KG1 (cell line): ENCODE measurements around the gene GGA3.

Experiments
- DNase-seq: peaks from one replicate; lab custom pipeline; 2025; lab: John Stamatoyannopoulos, UW

GGA3 gene

GRCh38 chr17:75246404-75246803 lies 15.0 kb downstream of the GGA3 start:
- no peak for DNase-seq

DNA sequence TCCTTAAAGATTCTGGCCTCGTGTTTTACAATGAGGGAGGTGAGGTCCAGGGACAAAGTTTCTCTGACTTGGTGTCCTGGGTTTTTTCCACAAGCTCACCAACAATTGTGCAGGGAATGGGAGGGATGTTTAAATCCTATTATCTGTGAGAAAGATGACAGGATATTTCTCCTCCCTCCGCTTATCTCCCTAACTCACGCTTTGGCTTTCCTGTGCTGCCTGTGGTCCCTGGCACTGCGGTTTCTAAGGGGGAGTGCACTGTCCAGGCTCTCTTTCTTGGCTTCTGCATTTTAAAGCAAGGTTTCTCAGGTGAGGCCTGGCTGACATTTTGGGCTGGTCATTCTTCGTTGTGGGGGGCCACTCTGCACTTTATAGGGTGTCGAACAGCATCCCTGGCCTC lies 16.4 kb downstream of the GGA3 start:
- no peak for DNase-seq

- no peak for DNase-seq
Measured at GRCh38 chr17:75244133-75244866, 17.1 kb downstream of the GGA3 start.

DNA sequence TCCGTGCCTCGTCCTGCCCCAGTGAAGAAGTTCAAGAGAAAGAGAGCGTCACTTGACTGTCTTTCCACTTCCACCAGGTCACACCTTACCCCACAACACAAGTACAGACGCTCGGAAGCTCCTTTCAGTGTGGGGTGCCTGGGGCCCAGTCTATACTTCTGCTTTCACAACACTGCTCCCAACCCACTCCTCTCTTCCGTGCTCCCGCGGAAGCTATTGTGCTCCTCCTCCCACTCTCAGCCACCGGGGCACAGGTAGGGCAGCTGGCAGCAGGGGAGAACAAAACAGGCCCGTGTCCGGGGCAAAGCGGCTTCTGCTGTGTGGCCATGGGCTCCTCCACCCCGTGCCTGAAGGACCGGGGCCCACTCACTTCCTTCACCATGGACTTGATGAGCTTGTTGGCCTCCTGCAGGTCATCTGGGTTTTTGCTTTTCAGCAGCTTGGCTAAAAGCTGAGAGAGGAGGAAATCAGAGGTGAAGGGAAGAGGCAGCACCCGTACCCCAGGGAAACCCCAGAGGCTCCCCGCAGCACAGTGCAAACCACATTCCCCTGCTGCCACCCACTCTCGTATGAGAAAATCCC lies 18.9 kb downstream of the GGA3 start:
- DNase-seq = no peak

- DNase-seq = no peak
Measured at GRCh38 chr17:75241996-75242460, 19.4 kb downstream of the GGA3 start.

DNA sequence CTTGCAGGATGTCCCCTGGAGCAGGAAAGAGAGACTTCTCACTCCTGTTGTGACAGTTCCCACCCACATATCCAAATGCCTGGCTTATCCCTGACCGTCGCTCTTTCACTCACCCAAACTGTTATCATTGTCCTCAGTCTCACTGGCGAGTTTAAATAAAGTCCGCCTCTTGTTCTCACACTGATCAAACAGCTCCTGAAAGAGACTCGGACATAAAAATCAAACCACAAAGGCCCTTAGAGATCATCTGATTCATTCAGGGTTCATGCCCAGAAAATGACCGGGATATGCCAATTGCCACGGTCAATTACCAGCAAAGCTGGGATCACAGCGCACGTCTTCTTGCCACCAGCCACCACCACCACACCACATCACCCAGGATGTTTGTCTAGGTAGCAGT lies 19.9 kb downstream of the GGA3 start:
- DNase-seq = no peak

- no peak for DNase-seq
Measured at GRCh38 chr17:75241143-75241430, 20.3 kb downstream of the GGA3 start.

- DNase-seq = peak; percentile 12
Measured at GRCh38 chr17:75240394-75241142, 20.8 kb downstream of the GGA3 start.

GRCh38 chr17:75239778-75240393 lies 21.5 kb downstream of the GGA3 start:
- no peak for DNase-seq

DNA sequence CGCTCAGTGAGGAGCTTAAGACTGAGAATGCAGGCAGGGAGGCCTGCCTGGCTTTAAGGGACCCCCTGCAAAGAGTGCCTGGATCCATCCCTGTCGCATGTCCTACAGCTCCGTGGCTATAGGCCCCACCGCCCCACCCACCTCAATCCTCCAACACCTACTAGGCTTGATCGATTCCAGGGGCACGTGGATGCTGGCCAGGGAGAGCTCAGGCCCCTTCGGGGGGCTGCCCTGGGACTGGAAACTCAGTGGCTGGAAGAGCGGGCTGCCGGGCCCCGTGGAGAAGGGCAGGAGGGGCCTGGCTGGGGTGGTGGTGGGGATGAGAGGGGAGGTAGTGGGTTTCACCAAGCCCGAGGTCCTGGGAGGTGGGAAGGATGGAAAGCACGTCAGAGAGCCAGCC lies 22.2 kb downstream of the GGA3 start:
- no peak for DNase-seq

DNA sequence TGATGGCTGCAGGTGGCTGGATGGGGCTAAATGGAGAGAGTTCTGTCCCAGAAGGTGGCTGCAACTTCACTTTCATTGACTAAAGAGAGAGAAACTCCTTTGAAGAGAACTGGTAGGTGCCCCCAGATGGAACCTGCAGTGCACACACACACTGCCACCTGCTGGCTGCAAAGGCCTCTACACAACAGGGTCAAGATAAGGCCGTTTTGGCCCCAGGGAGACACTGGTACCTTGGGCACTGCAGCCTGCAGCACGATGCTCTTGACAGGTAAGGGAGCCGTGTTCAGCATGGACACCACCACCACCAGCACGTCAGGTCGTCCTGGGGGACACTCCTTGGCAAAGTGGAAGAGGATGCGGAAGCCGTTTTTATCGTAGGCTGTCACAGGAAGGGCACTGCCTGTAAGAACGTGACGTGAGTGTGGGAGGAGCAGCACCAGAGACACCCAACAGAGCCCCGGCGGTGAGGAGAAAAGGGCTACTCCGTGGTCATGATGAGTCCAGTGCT lies 22.7 kb downstream of the GGA3 start:
- no peak for DNase-seq

- DNase-seq = no peak
Measured at GRCh38 chr17:75238020-75238580, 23.3 kb downstream of the GGA3 start.

DNA sequence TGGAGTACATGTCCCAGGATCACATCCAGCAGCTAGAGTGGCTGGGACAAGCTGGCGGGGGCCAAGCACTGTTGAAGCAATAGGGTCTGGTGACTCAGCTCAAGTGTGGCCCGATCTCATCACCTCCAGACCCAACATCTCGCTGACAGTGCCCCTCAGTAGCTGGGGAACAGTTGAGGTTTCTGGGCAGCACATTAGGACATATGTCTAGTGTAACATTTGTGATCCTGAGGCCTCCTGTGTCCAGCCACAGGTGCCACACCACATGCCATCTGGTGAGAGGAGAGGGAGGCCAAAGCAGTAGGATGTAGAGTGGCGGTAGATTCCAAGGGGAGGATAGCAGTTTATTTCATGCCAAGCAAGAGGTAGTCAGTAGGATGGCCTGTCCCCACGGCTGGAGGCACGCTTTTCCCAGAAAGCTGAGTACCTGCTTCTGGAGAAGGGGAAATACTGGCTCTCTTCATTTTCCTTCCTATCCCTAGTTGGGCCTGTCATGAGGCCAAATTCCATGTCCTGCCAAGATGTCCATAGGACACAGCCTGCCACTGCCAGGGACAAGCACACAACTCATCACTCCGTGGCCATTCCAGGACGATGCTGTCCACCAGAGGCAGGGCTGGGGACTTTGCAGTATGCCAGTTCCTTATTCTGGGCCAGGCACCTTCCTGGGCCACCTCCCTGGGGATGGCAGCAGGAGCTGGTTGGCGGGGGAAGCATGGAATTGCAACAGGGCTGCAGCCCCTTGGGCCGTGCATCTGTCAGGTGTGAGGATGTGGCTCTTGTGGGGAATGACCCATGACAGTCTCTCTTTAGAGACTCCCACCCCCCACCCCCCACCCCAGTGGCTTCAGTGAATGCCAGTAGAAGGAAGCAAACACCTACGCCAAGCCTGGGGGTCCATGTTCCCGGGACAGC lies 24.0 kb downstream of the GGA3 start:
- DNase-seq = no peak

- DNase-seq = no peak
Measured at GRCh38 chr17:75232786-75233185, 28.6 kb downstream of the GGA3 start.

DNA sequence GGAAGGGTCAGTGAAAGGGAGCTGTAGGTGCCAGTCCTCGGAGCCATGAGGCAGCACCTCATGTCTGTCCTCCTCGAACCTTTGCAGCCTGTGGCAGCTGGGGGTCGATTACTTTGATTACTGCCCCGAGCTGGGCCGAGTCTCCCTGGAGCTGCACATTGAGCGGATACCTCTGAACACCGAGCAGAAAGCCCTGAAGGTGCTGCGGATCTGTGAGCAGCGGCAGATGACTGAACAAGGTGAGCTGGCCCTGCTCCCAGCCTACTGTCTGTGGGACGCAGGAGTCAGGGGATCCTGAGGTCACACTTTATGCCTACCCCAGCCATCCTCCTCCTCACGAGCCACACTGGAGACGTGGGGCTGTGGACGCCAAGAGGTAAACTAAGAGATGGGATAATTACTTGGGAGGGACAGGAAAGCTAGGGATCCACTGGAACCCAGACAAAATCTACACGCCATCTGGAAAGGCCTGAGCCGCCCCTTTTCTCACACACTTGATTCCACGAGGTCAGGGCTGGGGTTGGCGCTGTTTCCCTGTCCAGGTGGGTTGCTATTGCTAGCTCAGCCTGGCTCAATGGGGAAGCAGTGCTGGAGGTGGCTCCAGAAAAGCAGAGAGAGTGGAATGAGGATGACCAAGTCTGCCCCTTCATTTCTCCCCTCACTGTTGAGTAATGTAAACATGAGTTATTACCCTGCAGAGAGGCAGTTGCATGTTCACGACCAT lies 29.5 kb downstream of the GGA3 start:
- DNase-seq = no peak

GRCh38 chr17:75231071-75231470 lies 30.3 kb downstream of the GGA3 start:
- DNase-seq = no peak

GRCh38 chr17:75228847-75229246 lies 32.6 kb downstream of the GGA3 start:
- DNase-seq = no peak

DNA sequence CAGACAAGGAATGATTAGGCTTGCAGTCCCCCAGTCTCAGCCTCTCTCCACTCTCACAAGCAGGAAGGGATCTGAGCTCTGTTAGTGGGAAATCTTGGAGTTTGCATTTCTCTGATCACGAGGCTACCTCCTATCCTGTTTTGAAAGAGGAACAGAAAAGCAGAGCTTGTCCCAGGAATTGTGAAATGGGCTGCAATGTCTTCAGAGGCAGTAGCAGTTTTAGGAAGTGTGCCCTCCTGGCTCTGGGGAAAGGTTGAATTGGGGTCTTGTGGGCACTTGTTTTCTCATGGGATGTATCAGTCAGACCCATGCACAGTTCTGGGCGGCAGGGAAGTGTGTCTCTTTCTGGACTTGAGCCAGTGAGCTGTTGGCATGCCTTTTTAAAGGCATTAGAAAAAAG lies 33.1 kb downstream of the GGA3 start:
- no peak for DNase-seq

- no peak for DNase-seq
Measured at GRCh38 chr17:75227729-75228128, 33.7 kb downstream of the GGA3 start.

DNA sequence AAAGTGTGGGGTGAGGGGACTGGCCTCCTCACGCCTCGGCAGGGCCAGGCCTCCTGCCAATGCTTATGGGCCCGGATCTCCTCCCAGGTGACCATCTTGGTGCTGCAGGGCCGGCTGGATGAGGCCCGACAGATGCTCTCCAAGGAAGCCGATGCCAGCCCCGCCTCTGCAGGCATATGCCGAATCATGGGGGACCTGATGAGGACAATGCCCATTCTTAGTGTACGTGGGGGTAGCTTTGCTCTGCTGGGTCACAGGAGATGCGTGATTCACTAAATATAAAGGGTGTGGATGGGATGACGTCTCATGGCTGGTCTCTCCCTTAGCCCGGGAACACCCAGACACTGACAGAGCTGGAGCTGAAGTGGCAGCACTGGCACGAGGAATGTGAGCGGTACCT lies 36.4 kb downstream of the GGA3 start:
- no peak for DNase-seq

DNA sequence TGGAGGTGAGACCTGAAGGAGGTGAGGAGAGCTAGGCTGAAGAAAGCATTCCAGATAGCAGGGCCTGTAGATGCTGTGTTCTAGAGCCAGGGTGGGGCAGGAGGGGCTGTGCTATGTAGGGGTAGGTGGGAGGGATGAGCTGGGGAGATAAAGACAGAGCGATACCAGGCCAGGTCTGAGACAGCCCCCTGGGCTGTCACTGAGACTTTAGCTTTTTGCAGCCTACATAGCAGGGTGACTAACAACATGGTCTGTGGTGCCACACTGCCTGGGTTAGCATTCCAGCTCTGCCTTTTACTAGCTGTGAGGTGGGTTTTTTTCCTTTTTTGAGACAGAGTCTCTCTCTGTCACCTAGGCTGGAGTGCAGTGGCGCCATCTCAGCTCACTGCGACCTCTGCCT lies 41.6 kb downstream of the GGA3 start:
- no peak for DNase-seq
